MCF 10A (cell line): ENCODE data around the gene NTHL1. TPM values are rescaled to one million over a fixed set of nuclear protein-coding genes. Genes with fewer than 3 reads are reported as not detected.

ENCODE experiments used
- BruUV-seq: library from RNA; stranded (reverse); fragments of 400-500 nt; replicated peaks from 2 replicates; lab custom pipeline; 2021; lab: Mats Ljungman, UMichigan
- CTCF ChIA-PET: fragments of 300-600 bp; sonication (Branson Sonifier 250); formaldehyde crosslinking; extraction: SDS; loops from one replicate; lab custom pipeline; 2021; ENCODE audit warnings: antibody characterized with exemption, inconsistent platforms; lab: Yijun Ruan, JAX
- POLR2A ChIA-PET: fragments of 300-600, 350-650 bp; sonication (Branson Sonifier 250); formaldehyde crosslinking; extraction: SDS; loops from one replicate; lab custom pipeline; 2020; ENCODE audit warnings: antibody characterized with exemption, inconsistent platforms; lab: Yijun Ruan, JAX
- DNase-seq: peaks from one replicate; pipeline ENCODE4 v3.0.0-alpha.2; 2018; ENCODE audit not compliant: unreplicated experiment
- H3K27ac Mint-ChIP-seq: one replicate; pipeline ENCODE4 v1.8.0; 2022; ENCODE audit warnings: mild to moderate bottlenecking, low read depth, mixed read lengths; ENCODE audit not compliant: unreplicated experiment
- H3K27me3 Mint-ChIP-seq: one replicate; pipeline ENCODE4 v1.8.0; 2022; ENCODE audit warnings: mixed read lengths; ENCODE audit not compliant: insufficient read depth, unreplicated experiment
- H3K36me3 Mint-ChIP-seq: one replicate; pipeline ENCODE4 v1.8.0; 2022; ENCODE audit warnings: mild to moderate bottlenecking, moderate library complexity, mixed read lengths; ENCODE audit not compliant: insufficient read depth, unreplicated experiment
- H3K4me1 Mint-ChIP-seq: one replicate; pipeline ENCODE4 v1.8.0; 2022; ENCODE audit warnings: mixed read lengths; ENCODE audit not compliant: insufficient read depth, unreplicated experiment
- H3K4me3 Mint-ChIP-seq: one replicate; pipeline ENCODE4 v1.8.0; 2022; ENCODE audit warnings: mild to moderate bottlenecking, moderate library complexity, mixed read lengths; ENCODE audit not compliant: unreplicated experiment
- H3K9me3 Mint-ChIP-seq: one replicate; pipeline ENCODE4 v1.8.0; 2022; ENCODE audit warnings: mixed read lengths; ENCODE audit not compliant: unreplicated experiment
- CTCF ChIP-seq: fragments of 200-600 bp; IDR thresholded peaks from one replicate; pipeline ENCODE4 v1.8.0; 2022; ENCODE audit warnings: antibody characterized with exemption, mild to moderate bottlenecking; ENCODE audit not compliant: unreplicated experiment
- intact Hi-C: fragments of 100-400 bp; cut with micrococcal nuclease; formaldehyde crosslinking; loops from 2 replicates; pipeline ENCODE4 v1.14.1; 2022
- total RNA-seq: library from RNA; stranded (reverse); gene quantifications from 2 replicates; pipeline ENCODE4 v1.2.3, GENCODE V29; 2022

Gene NTHL1
- total RNA-seq, 1 experiment from 2014 or later = 17.7 TPM

GRCh38 chr16:2064368-2064945, 16.8 kb upstream of the NTHL1 start:
- no TSS peak for BruUV-seq
- DNase-seq = no peak
- Mint-ChIP-seq H3K9me3 (no peaks in the 10 kb centered on the region), H3K4me3 (no peak overlapping the region), H3K27ac (no peak overlapping the region), H3K27me3 (no peaks in the 10 kb centered on the region), H3K36me3 (peaks cover 38% of the 10 kb centered on the region), H3K4me1 (no peaks in the 10 kb centered on the region)
- CTCF ChIA-PET = interaction anchor here (0.6 to 0.7 kb wide), 4 partner anchors 14 to 1353 kb away, joined by 3 read pairs; no protein-coding TSS in a partner anchor
- intact Hi-C loops = no loop called here
- POLR2A ChIA-PET = interaction anchor here (1.0 kb wide), 1 partner anchor 17 kb away, joined by 3 read pairs; the partner anchor contains the start of genes NTHL1 and TSC2
- TF ChIP-seq CTCF = no peak

- H3K9me3 Mint-ChIP-seq = no peaks in the 10 kb centered on the region
- H3K27ac Mint-ChIP-seq = no peak overlapping the region
- POLR2A ChIA-PET = interaction anchor here (0.8 to 1.0 kb wide), 2 partner anchors 16 to 41 kb away, joined by 3 read pairs; partner anchors contain the start of genes NTHL1 and TSC2
- no peak overlapping the region for H3K4me3 Mint-ChIP-seq
- H3K36me3 Mint-ChIP-seq = peaks cover 35% of the 10 kb centered on the region
- no peak for TF ChIP-seq CTCF
- no TSS peak for BruUV-seq
- CTCF ChIA-PET = interaction anchor here (0.6 kb wide), 2 partner anchors 14 to 1353 kb away, joined by 3 read pairs; no protein-coding TSS in a partner anchor
- intact Hi-C loops = no loop called here
- no peaks in the 10 kb centered on the region for H3K4me1 Mint-ChIP-seq
- DNase-seq = no peak
- H3K27me3 Mint-ChIP-seq = no peaks in the 10 kb centered on the region
These were observed 16.2 kb upstream of the NTHL1 start for GRCh38 chr16:2063861-2064260.

- CTCF ChIA-PET = no interaction called here
These were observed 15.2 kb upstream of the NTHL1 start for GRCh38 chr16:2062801-2063200.

More at GRCh38 chr16:2062801-2063200, 15.2 kb upstream of the NTHL1 start:
- Mint-ChIP-seq H3K9me3 (no peaks in the 10 kb centered on the region), H3K36me3 (peaks cover 25% of the 10 kb centered on the region), H3K4me1 (no peaks in the 10 kb centered on the region), H3K27ac (no peak overlapping the region), H3K4me3 (no peak overlapping the region), H3K27me3 (no peaks in the 10 kb centered on the region)
- no peak for TF ChIP-seq CTCF
- POLR2A ChIA-PET = no interaction called here
- BruUV-seq = no TSS peak
- no peak for DNase-seq
- intact Hi-C loops = no loop called here
